Lower leg skin (tissue), 3 donors: ENCODE data around the gene TUBA4B.

Experiments used
- CTCF ChIP-seq, 3 donors: fragments of 450-650 bp; IDR thresholded peaks; one replicate each; pipeline ENCODE4 v1.5.1; 2016; ENCODE audit warnings: antibody characterized with exemption in 3 of 3, mild to moderate bottlenecking in 3 of 3, moderate library complexity in 2 of 3
- POLR2A ChIP-seq, 2 donors: fragments of 450-650 bp; IDR thresholded peaks; one replicate each; pipeline ENCODE4 v1.6.1; 2016 to 2017; ENCODE audit warnings: antibody characterized with exemption in 2 of 2, mild to moderate bottlenecking in 1 of 2, moderate library complexity in 1 of 2

GRCh38 chr2:219289537-219290361 lies 36.7 kb downstream of the TUBA4B start:
- TF ChIP-seq CTCF (IDR thresholded peaks at IDR 0.05) = no peak
- TF ChIP-seq POLR2A (IDR thresholded peaks at IDR 0.05) = no peak
